CD4-positive, alpha-beta T cell treated with Interleukin-17A for 4 hours (primary cell): ENCODE data around the gene HYLS1.

Source experiments
- DNase-seq: peaks from one replicate; pipeline ENCODE4 v3.0.0-alpha.2; 2020; ENCODE audit warnings: mixed read lengths

HYLS1 gene

GRCh38 chr11:125935056-125935455, 47.6 kb downstream of the HYLS1 start:
- DNase-seq: no peak

GRCh38 chr11:125935618-125936199, 48.2 kb downstream of the HYLS1 start:
- DNase-seq: no peak

GRCh38 chr11:125938418-125938817, 51.0 kb downstream of the HYLS1 start:
- no peak for DNase-seq

- DNase-seq: no peak
Measured at GRCh38 chr11:125939081-125939521, 51.6 kb downstream of the HYLS1 start.

GRCh38 chr11:125940145-125940544, 52.7 kb downstream of the HYLS1 start:
- no peak for DNase-seq

- DNase-seq: no peak
Measured at GRCh38 chr11:125941267-125941618, 53.8 kb downstream of the HYLS1 start.

GRCh38 chr11:125941619-125942611, 54.4 kb downstream of the HYLS1 start:
- peak; percentile 64 for DNase-seq

- no peak for DNase-seq
Measured at GRCh38 chr11:125942771-125943428, 55.4 kb downstream of the HYLS1 start.

- DNase-seq: no peak
Measured at GRCh38 chr11:125943661-125944349, 56.3 kb downstream of the HYLS1 start.

GRCh38 chr11:125944350-125945010, 57.0 kb downstream of the HYLS1 start:
- DNase-seq: no peak

- DNase-seq: no peak
Measured at GRCh38 chr11:125945011-125945796, 57.7 kb downstream of the HYLS1 start.

GRCh38 chr11:125945797-125946520, 58.5 kb downstream of the HYLS1 start, which contains the start of gene VSIG10L2:
Gene VSIG10L2, plus strand, starts transcription at chr11:125946044. Its CDS starts 12 bp downstream, at chr11:125946056.
- no peak for DNase-seq

- DNase-seq: no peak
Measured at GRCh38 chr11:125946712-125947418, 59.4 kb downstream of the HYLS1 start.

- no peak for DNase-seq
Measured at GRCh38 chr11:125947419-125948277, 60.2 kb downstream of the HYLS1 start.

GRCh38 chr11:125948278-125949051, 61.0 kb downstream of the HYLS1 start:
- DNase-seq: no peak

- no peak for DNase-seq
Measured at GRCh38 chr11:125949271-125950177, 62.1 kb downstream of the HYLS1 start.

- DNase-seq: no peak
Measured at GRCh38 chr11:125950178-125950490, 62.7 kb downstream of the HYLS1 start.
